ENCODE measurements around the gene CRACR2A. TPM values are rescaled to one million over a fixed set of nuclear protein-coding genes. Genes with fewer than 3 reads are reported as not detected.

CRACR2A gene
- total and polyA plus RNA-seq, 2 of the 8 experiments (the other 6 are each of a cell fraction or from before 2014, with no cell fraction given): 0.85 to 3.2 TPM

DNA sequence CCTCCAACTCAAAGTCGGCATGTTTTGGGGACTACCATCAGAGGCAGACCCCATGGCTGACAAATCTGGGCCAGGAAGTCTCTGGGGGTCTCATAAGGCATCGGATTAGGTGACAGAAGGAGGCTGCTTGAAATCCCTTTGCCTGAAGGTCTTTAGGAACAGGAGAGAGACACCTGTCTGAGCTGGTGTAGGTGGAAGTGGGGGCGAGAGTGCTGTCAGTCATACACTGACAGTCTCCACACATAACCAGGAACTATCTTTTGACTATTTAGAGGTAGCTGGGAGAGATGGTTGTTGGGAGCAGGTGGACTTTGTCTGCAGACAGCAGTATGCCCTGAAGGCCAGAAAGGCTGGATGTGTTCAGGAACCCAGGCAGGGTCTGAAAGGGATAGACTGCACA is 163.2 kb downstream of the CRACR2A start:
- H2BK12ac ChIP-seq (ENCODE audit: low read depth, low read length): no peak overlapping the region
- no peak overlapping the region for H3K18ac ChIP-seq (ENCODE audit: extremely low read depth, low read length)
- no peak overlapping the region for H3K9ac ChIP-seq (replicated peaks in 1 of 4; ENCODE audit: extremely low read depth in 1 of 4, low read depth in 3 of 4, low read length in 3 of 4)
- no peaks in the 10 kb centered on the region for H3K27me3 ChIP-seq (replicated peaks in 1 of 4; ENCODE audit: control insufficient read depth in 3 of 4, extremely low read depth in 1 of 4, insufficient read depth in 3 of 4, low read length in 3 of 4)
- 89% methylated on average over 3 of the region's 3 CpGs; no CpG with 5 or more reads in 1 of the 2 experiments for WGBS, 2 experiments (ENCODE audit: extremely low coverage in 1 of 2, insufficient coverage in 1 of 2, insufficient read length in 1 of 2, insufficient replicate concordance in 2 of 2, low coverage in 1 of 2, low lambda C conversion rate in 2 of 2, missing lambda C conversion rate in 1 of 2)
- H2BK5ac ChIP-seq (ENCODE audit: low read depth, low read length): no peak overlapping the region
- no peak overlapping the region for H3K27ac ChIP-seq (ENCODE audit: low read depth, low read length)
- no peak overlapping the region for H2BK15ac ChIP-seq (ENCODE audit: low read length)
- no peak overlapping the region for H3K4me3 ChIP-seq (ENCODE audit: extremely low read depth in 1 of 4, insufficient read depth in 2 of 4, low read depth in 3 of 4, low read length in 4 of 4)
- FAIRE-seq (no peak), DNase-seq (ENCODE audit: low read depth in 1 of 2, low spot score in 2 of 2) (no peak)
- H2BK20ac ChIP-seq (ENCODE audit: low read length): no peak overlapping the region
- H2AFZ ChIP-seq (ENCODE audit: low read length): no peak overlapping the region
- no peaks in the 10 kb centered on the region for H3K36me3 ChIP-seq (ENCODE audit: control insufficient read depth in 2 of 4, insufficient read depth in 4 of 4, low read length in 3 of 4)
- H3K79me1 ChIP-seq (ENCODE audit: low read depth, low read length): no peaks in the 10 kb centered on the region
- H3K4ac ChIP-seq (replicated peaks; ENCODE audit: insufficient read length, low read depth, low read length): no peak overlapping the region
- CTCF ChIA-PET (ENCODE audit: partially characterized antibody): no interaction called here
- POLR2A ChIA-PET (ENCODE audit: partially characterized antibody): interaction anchor here (0.7 kb wide), 1 partner anchor 10 kb away, joined by 3 read pairs; no protein-coding TSS in a partner anchor
- H2BK120ac ChIP-seq (replicated peaks; ENCODE audit: low read depth, low read length): no peak overlapping the region
- H4K5ac ChIP-seq (ENCODE audit: insufficient read length, low read depth, low read length): no peak overlapping the region
- no peak overlapping the region for H4K8ac ChIP-seq (ENCODE audit: extremely low read depth, insufficient read depth, low read length)
- H3K23me2 ChIP-seq (ENCODE audit: low read depth, low read length): no peaks in the 10 kb centered on the region
- H3K4me1 ChIP-seq (replicated peaks in 1 of 4; ENCODE audit: control insufficient read depth in 3 of 4, insufficient read depth in 4 of 4, low read length in 3 of 4): peaks cover 2 to 3% (median 3%) of the 10 kb centered on the region in 4 experiments; a peak in 5 of 7 replicates
- H4K91ac ChIP-seq (replicated peaks; ENCODE audit: insufficient read length, low read length): no peak overlapping the region
- no peak overlapping the region for H3K23ac ChIP-seq (ENCODE audit: insufficient read length)
- H3K9me3 ChIP-seq (ENCODE audit: insufficient read depth in 2 of 2, low read depth in 1 of 2, low read length in 1 of 2): no peaks in the 10 kb centered on the region
- H3K79me2 ChIP-seq (ENCODE audit: control insufficient read depth in 1 of 2, insufficient read depth in 2 of 2, low read length in 2 of 2): no peaks in the 10 kb centered on the region
- H2AK5ac ChIP-seq (ENCODE audit: low read depth, low read length): no peak overlapping the region
- no peaks in the 10 kb centered on the region for H4K20me1 ChIP-seq (replicated peaks in 1 of 2; ENCODE audit: control insufficient read depth in 1 of 2, insufficient read depth in 2 of 2, low read length in 2 of 2)
- no peak overlapping the region for H3K14ac ChIP-seq (ENCODE audit: insufficient read length)
- H3K56ac ChIP-seq (replicated peaks; ENCODE audit: insufficient read length, low read depth, low read length): no peak overlapping the region
- no peak overlapping the region for H3K4me2 ChIP-seq (ENCODE audit: insufficient read depth in 1 of 2, low read depth in 2 of 2, low read length in 2 of 2)
- TF ChIP-seq, protein P1, sequence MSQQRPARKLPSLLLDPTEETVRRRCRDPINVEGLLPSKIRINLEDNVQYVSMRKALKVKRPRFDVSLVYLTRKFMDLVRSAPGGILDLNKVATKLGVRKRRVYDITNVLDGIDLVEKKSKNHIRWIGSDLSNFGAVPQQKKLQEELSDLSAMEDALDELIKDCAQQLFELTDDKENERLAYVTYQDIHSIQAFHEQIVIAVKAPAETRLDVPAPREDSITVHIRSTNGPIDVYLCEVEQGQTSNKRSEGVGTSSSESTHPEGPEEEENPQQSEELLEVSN (IDR thresholded peaks at IDR 0.05): no peak
- TF ChIP-seq SP1 (IDR thresholded peaks at IDR 0.05; ENCODE audit: low read depth, low read length) (no peak), BRCA1 (IDR thresholded peaks at IDR 0.05; ENCODE audit: low read depth, low read length) (no peak), CHD2 (IDR thresholded peaks at IDR 0.05; ENCODE audit: low read length) (no peak), GTF2F1 (IDR thresholded peaks at IDR 0.05; ENCODE audit: borderline replicate concordance, low read depth, low read length) (no peak), NANOG (IDR thresholded peaks at IDR 0.05; ENCODE audit: insufficient read depth, low read depth, low read length, poor library complexity, severe bottlenecking) (no peak), HDAC2 (IDR thresholded peaks at IDR 0.05; ENCODE audit: borderline replicate concordance in 1 of 2, low read depth in 2 of 2, low read length in 2 of 2) (no peak), SIN3A (conservative IDR thresholded peaks at IDR 0.05 in 1 of 2, IDR thresholded peaks at IDR 0.05 in 1 of 2; ENCODE audit: low read depth in 1 of 2, low read length in 2 of 2) (no peak), CHD1 (IDR thresholded peaks at IDR 0.05; ENCODE audit: low read depth, low read length) (no peak), BCL11A (IDR thresholded peaks at IDR 0.05; ENCODE audit: low read depth in 2 of 2, low read length in 2 of 2) (no peak), RAD21 (IDR thresholded peaks at IDR 0.05 in 1 of 2, conservative IDR thresholded peaks at IDR 0.05 in 1 of 2; ENCODE audit: low read depth in 2 of 2, low read length in 2 of 2) (no peak), TBP (IDR thresholded peaks at IDR 0.05; ENCODE audit: low read depth, low read length) (no peak)
